ENCODE measurements around the gene KLK3. TPM values are rescaled to one million over a fixed set of nuclear protein-coding genes. Genes with fewer than 3 reads are reported as not detected.

Gene KLK3
- total and polyA plus RNA-seq, 2 donors (not counting 1 experiment from before 2014, with no cell fraction given), result not detected

- no peaks in the 10 kb centered on the region for H4K20me1 ChIP-seq (ENCODE audit: control insufficient read depth, insufficient read depth, low read length, poor library complexity, severe bottlenecking)
- no peak overlapping the region for H3K4me2 ChIP-seq (replicated peaks; ENCODE audit: low read depth, low read length, poor library complexity, severe bottlenecking)
- H3K4me1 Mint-ChIP-seq, result peaks cover 26% of the 10 kb centered on the region
- H3K4me1 ChIP-seq (ENCODE audit: control insufficient read depth in 2 of 2, insufficient read depth in 2 of 2, low read length in 2 of 2), result peaks cover 11 to 14% of the 10 kb centered on the region in 2 donors
- no peak overlapping the region for H2AFZ ChIP-seq (ENCODE audit: insufficient read depth, low read depth, low read length, poor library complexity, severe bottlenecking)
- ATAC-seq (ENCODE audit: low read depth), result no peak
- no peak overlapping the region for H3K4me3 Mint-ChIP-seq
- H3K27ac Mint-ChIP-seq, result no peak overlapping the region
- H3K9ac ChIP-seq (ENCODE audit: low read length), result no peak overlapping the region
- intact Hi-C loops (cut with micrococcal nuclease), result loop anchor here (2.0 kb wide), 1 partner anchor 29 kb away; no protein-coding TSS in a partner anchor
- no peaks in the 10 kb centered on the region for H3K9me3 Mint-ChIP-seq (ENCODE audit: insufficient read depth)
- CTCF ChIA-PET, result no interaction called here
- POLR2A ChIA-PET, result no interaction called here
- WGBS (ENCODE audit: insufficient coverage), result 98% methylated on average over 6 of the region's 6 CpGs
- no peaks in the 10 kb centered on the region for H3K36me3 ChIP-seq (replicated peaks in 1 of 2; ENCODE audit: control extremely low read depth in 1 of 2, control insufficient read depth in 1 of 2, extremely low read depth in 1 of 2, insufficient read depth in 2 of 2, low read length in 1 of 2)
- H3K79me2 ChIP-seq (ENCODE audit: control insufficient read depth, insufficient read depth, low read length), result no peaks in the 10 kb centered on the region
- peaks cover 0 to 5% (median 0%) of the 10 kb centered on the region in 3 donors for H3K9me3 ChIP-seq (ENCODE audit: control extremely low read depth in 1 of 3, control insufficient read depth in 2 of 3, insufficient read depth in 1 of 3, low read length in 2 of 3)
- TF ChIP-seq, protein P1, sequence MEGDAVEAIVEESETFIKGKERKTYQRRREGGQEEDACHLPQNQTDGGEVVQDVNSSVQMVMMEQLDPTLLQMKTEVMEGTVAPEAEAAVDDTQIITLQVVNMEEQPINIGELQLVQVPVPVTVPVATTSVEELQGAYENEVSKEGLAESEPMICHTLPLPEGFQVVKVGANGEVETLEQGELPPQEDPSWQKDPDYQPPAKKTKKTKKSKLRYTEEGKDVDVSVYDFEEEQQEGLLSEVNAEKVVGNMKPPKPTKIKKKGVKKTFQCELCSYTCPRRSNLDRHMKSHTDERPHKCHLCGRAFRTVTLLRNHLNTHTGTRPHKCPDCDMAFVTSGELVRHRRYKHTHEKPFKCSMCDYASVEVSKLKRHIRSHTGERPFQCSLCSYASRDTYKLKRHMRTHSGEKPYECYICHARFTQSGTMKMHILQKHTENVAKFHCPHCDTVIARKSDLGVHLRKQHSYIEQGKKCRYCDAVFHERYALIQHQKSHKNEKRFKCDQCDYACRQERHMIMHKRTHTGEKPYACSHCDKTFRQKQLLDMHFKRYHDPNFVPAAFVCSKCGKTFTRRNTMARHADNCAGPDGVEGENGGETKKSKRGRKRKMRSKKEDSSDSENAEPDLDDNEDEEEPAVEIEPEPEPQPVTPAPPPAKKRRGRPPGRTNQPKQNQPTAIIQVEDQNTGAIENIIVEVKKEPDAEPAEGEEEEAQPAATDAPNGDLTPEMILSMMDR (IDR thresholded peaks at IDR 0.05), result no peak
- TF ChIP-seq EZH2 (IDR thresholded peaks at IDR 0.05; ENCODE audit: borderline replicate concordance, insufficient read depth, low read depth, low read length, poor library complexity, severe bottlenecking), result no peak
- peaks cover 0 to 48% (median 2%) of the 10 kb centered on the region in 4 experiments for H3K27me3 ChIP-seq (replicated peaks in 1 of 4; ENCODE audit: control extremely low read depth in 1 of 4, control insufficient read depth in 3 of 4, insufficient read depth in 4 of 4, low read length in 3 of 4)
- H3K27ac ChIP-seq (ENCODE audit: low read length in 2 of 2), result no peak overlapping the region
- H3K27me3 Mint-ChIP-seq, result peaks cover 47% of the 10 kb centered on the region
- no peak overlapping the region for H3K4me3 ChIP-seq (ENCODE audit: control extremely low read depth in 1 of 5, extremely low read depth in 1 of 5, insufficient read depth in 1 of 5, low read depth in 2 of 5, low read length in 4 of 5)
- no peak for DNase-seq
Observed at GRCh38 chr19:50833802-50834167, 20.9 kb upstream of the KLK3 start.

DNA sequence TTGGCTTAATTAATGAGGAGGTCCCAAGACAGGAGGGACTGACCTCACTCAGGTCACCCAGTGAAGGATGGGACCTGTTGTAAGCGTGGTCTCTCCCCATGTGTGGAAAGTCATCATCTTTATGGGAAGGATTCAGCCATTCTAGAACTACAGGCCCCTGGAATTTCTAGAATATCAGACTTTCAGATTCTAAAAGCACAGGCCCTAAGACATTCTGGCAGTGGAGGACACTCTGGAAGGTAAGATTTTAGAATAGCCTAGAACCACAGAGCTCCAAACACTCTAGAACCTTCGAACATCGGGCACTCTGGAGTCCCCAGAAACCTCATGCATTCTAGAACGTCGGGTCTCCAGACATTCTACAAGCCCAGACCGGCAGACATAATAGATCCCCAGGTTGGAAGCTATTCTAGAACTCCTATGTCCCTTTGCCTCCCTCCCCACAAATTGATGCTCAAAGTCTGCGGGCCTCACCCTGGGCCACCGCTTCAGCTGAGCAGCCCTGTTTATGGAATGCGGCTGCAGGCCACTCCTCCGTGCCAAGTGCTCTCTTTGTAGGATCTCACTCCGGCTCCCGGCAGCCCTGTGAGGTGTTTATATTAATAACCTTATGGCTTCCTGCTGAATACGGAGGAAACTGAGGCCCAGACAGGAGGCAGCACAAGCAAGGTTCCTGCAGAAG lies 19.5 kb upstream of the KLK3 start:
- peaks cover 26% of the 10 kb centered on the region for H3K4me1 Mint-ChIP-seq
- peak overlapping the region in 4 of 5 experiments; percentile 51 to 67 (median 59) for H3K4me3 ChIP-seq (ENCODE audit: control extremely low read depth in 1 of 5, extremely low read depth in 1 of 5, insufficient read depth in 1 of 5, low read depth in 2 of 5, low read length in 4 of 5)
- no peaks in the 10 kb centered on the region for H3K9me3 Mint-ChIP-seq (ENCODE audit: insufficient read depth)
- no peak for ATAC-seq (ENCODE audit: low read depth)
- POLR2A ChIA-PET, result no interaction called here
- TF ChIP-seq, protein P1 (IDR thresholded peaks at IDR 0.05), result no peak
- TF ChIP-seq EZH2 (IDR thresholded peaks at IDR 0.05; ENCODE audit: borderline replicate concordance, insufficient read depth, low read depth, low read length, poor library complexity, severe bottlenecking), result no peak
- H4K20me1 ChIP-seq (ENCODE audit: control insufficient read depth, insufficient read depth, low read length, poor library complexity, severe bottlenecking), result no peaks in the 10 kb centered on the region
- H3K4me1 ChIP-seq (ENCODE audit: control insufficient read depth in 2 of 2, insufficient read depth in 2 of 2, low read length in 2 of 2), result peaks cover 11 to 14% of the 10 kb centered on the region in 2 donors
- DNase-seq, result no peak
- H2AFZ ChIP-seq (ENCODE audit: insufficient read depth, low read depth, low read length, poor library complexity, severe bottlenecking), result peak overlapping the region; percentile 74
- H3K27me3 ChIP-seq (replicated peaks in 1 of 4; ENCODE audit: control extremely low read depth in 1 of 4, control insufficient read depth in 3 of 4, insufficient read depth in 4 of 4, low read length in 3 of 4), result peaks cover 0 to 48% (median 2%) of the 10 kb centered on the region in 4 experiments
- H3K36me3 ChIP-seq (replicated peaks in 1 of 2; ENCODE audit: control extremely low read depth in 1 of 2, control insufficient read depth in 1 of 2, extremely low read depth in 1 of 2, insufficient read depth in 2 of 2, low read length in 1 of 2), result no peaks in the 10 kb centered on the region
- H3K9me3 ChIP-seq (ENCODE audit: control extremely low read depth in 1 of 3, control insufficient read depth in 2 of 3, insufficient read depth in 1 of 3, low read length in 2 of 3), result peaks cover 0 to 5% (median 0%) of the 10 kb centered on the region in 3 donors
- H3K9ac ChIP-seq (ENCODE audit: low read length), result peak overlapping the region; percentile 66
- H3K4me3 Mint-ChIP-seq, result peak overlapping the region; percentile 88
- H3K27me3 Mint-ChIP-seq, result peaks cover 46% of the 10 kb centered on the region
- CTCF ChIA-PET, result interaction anchor here (1.2 kb wide), 1 partner anchor 87 kb away, joined by 4 read pairs; no protein-coding TSS in a partner anchor
- WGBS (ENCODE audit: insufficient coverage), result 35% methylated on average over 11 of the region's 13 CpGs
- no peak overlapping the region for H3K27ac ChIP-seq (ENCODE audit: low read length in 2 of 2)
- intact Hi-C loops (cut with micrococcal nuclease), result loop anchor here (2.0 to 5.0 kb wide), 2 partner anchors 30 to 62 kb away; no protein-coding TSS in a partner anchor
- no peak overlapping the region for H3K27ac Mint-ChIP-seq
- H3K79me2 ChIP-seq (ENCODE audit: control insufficient read depth, insufficient read depth, low read length), result no peaks in the 10 kb centered on the region
- peak overlapping the region; percentile 73 for H3K4me2 ChIP-seq (replicated peaks; ENCODE audit: low read depth, low read length, poor library complexity, severe bottlenecking)
